ENCODE data around the gene VASP.
A peak's percentile ranks its signal among the peaks of the same experiment; 100 is the strongest.

Gene VASP

DNA sequence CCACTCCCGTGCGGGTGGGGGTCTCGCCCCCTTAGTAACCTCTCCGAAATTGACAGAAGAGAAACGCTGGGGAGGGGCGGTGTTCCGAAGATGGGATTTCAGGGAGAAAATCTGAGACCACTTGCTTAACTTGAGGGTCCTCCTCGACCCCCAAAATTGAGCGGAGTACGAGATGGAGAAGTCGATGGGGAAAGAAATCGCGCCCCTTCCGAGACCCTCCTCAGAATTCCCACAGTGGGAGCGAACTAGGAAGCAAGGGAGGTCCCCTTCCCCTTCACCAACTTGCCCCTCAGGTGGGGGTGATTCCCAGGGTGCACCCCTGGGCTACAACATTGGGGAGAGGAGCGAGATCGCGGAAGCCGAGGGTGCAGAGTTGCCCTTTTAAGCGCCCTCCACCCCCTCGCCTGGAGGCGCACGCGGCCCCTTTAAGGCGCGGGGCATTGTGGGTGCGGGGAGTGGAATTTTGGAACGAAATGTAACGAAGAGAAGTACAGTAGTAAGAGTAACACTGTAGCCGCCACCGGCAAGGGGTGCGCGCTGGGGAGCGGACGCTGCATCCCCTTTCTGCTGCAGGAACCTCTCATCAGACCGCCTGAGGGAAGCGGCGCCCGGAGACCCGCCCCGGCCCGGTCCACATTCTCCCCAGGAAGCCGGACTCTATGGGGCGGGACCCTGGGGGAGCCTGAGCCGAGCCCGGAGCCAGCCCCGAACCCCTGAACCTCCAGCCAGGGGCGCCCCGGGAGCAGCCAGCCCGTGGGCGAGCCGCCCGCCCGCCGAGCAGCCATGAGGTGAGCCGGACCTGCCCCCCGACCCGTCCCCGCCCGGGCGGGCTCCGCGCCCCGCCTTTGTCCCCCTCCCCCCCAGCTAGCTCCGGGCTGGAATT lies at the start of gene VASP:
Gene VASP (plus strand): TSS at position 491 of the 883 bp plus-strand sequence. CDS start 293 bp downstream, at position 784.
- DNase-seq: peak; percentile 91

DNA sequence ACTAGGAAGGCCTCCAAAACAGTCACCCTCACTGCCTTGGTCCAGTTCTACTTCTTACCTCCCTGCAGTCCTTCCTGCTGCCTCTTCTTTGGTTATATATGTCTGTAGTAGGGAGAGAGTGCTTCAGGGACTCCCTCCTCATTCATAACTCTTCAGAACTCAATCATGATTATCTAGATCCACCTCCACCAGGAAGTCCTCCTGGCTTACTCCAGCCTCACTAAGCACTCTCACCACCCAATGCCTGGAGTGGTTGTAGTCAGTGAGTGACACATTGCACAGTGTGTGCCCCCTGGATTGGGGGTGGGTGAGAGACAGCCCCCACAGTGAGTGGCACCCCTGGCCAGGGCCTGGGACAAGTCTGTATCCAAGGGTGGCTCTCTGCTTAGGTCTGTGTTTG lies 49.5 kb upstream of the VASP start:
- DNase-seq: no peak

DNA sequence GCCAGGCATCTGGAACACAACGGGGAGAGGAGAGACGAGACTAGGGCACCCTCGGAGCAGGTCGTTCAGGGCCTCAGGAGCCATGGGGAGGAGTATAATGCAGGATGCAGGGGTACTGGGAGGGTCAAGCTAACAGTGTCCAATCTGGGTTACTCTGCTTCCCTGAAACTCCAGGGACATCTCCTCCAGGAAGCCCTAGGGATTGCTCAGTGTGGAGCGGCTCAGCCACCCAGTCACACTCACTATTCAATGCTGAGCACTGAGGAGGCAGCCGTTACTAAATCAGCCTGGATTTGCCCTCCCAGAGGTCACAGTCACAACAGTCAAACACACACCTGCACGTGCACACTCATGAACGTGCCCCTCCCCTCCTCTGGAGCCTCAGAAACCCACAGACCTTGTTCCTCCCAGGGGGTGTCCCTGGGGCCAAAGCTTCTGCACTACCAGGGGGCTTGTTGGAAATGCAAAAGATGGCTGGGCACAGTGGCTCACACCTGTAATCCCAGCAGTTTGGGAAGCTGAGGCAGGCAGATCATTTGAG lies 46.4 kb upstream of the VASP start:
- DNase-seq: no peak

DNA sequence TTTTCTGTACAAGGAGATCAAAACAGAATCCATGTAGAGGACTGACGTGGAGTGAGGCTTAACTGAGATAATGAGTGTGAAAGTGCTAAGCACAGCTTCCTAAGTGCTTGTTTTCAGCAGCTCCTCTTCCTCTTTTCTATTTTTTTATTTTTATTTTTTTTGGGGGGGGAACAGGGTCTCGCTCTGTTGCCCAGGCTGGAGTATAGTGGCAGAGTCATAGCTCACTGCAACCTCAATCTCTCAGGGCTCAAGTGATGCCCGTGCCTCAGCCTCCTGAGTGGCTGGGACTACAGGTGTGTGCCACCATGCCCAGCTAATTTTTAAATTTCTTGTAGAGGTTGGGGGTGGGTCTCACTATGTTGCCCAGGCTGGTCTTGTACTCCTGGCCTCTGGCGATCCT lies 45.1 kb upstream of the VASP start:
- DNase-seq: no peak

DNA sequence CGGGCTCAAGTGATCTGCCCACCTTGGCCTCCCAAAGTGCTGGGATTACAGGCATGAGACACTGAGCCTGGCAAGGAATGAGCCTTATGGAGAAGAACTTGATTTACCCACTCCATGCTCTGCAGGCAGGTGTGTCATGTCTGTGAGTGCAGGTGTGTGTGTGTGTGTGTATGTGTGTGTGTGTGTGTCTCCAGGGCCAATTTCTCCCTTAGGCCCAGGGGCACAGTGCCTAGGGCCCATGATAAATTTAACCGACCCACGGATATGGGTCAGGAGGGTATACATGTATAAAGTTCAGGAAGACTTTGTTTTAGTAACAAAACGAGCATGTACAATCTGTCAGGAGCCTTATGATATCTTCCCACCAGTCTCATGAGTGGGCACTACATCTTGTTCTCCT lies 44.0 kb upstream of the VASP start:
- no peak for DNase-seq

DNA sequence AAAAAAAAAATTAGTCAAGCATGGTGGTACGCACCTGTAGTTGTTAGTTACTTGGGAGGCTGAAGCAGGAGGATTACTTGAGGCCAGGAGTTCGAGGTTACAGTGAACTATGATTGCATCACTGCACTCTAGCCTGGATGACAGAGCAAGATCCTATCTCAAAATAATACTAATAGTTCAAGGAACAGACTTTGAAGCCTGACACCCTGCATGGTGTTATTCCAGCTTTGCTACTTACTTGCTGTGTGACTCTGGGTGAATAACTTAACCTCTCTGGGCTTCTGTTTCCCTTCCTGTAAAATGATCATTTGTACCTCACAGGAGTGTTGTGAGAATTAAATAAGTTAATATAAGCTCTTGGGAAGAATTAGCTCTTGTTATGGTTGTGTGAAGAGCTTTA lies 43.0 kb upstream of the VASP start:
- DNase-seq: no peak

DNA sequence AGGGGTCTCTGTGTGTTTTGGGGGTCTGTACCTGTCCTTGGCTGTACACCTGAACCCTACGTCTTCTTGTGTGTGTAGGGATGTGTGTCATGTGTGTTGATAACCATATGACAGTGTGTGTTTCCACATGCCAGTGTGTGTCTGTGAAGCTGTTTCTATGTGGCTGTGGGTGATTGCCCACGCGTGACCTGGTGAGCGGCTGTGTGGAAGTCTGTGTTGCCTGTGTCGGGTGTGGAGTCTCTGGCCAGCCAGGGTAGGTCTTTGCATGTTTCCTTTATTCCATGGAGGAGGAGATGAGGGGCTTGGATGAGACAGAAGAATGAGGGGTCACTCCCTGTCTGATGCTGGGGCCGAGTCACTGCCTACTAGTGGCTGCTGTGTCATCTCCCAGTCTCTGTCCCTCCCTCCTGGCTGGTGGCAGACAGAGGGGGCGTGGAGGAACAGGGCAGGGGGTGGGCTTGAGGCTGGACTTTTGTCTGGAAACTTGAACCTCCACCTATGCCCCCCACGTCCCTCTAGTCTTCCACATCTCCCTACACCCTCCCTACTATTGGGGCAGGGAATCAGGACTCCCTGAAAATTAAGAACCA lies 42.3 kb upstream of the VASP start:
- DNase-seq: no peak

DNA sequence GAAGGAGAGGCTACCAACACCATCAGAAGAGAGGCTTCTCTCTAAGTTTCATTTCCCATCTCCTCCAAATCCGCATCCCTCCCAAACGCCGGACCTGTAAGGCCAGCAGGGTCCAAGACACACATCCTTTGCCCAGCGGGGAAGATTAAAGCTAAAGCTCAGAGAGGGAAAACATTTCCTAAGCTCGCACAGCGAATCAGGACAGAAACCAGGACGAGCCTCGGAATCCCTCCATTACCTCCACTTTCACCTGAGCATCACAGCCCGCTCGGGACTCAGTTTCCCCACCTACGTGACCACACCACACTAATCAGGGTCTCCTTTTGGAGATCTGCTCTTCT lies 40.2 kb upstream of the VASP start:
- peak; percentile 58 for DNase-seq

DNA sequence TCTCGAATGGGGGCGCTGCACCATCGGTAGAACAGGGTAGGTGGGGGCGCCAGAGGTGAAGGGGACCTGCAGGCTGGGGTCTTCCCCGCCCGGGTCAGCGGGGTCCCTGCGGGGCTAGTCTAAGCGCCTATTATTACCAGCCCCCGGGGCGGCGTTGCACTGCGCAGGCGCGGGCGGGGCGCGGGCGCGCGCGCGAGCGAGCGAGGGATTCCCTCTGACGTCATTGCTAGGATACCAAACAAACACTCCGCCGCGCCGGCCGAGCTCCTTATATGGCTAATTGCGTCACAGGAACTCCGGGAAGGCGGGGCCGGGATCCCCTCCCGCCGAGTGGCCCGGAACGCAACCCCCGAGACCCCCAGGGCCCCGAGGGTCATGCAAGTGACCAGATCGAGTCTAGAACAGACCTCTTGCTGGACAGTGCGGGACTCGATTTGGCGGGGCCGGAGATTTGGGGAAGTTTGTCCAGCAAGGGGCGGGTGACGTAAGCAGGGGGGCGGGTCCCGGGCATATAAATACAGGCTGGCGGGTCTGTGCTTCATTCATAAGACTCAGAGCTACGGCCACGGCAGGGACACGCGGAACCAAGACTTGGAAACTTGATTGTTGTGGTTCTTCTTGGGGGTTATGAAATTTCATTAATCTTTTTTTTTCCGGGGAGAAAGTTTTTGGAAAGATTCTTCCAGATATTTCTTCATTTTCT lies 39.7 kb upstream of the VASP start, which contains the start of gene FOSB:
Gene FOSB (plus strand): TSS at position 541 of the 703 bp plus-strand sequence. CDS start 591 bp downstream, outside the sequence.
- DNase-seq: peak; percentile 97

DNA sequence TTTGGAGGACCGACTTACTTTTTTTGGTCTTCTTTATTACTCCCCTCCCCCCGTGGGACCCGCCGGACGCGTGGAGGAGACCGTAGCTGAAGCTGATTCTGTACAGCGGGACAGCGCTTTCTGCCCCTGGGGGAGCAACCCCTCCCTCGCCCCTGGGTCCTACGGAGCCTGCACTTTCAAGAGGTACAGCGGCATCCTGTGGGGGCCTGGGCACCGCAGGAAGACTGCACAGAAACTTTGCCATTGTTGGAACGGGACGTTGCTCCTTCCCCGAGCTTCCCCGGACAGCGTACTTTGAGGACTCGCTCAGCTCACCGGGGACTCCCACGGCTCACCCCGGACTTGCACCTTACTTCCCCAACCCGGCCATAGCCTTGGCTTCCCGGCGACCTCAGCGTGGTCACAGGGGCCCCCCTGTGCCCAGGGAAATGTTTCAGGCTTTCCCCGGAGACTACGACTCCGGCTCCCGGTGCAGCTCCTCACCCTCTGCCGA lies 39.1 kb upstream of the VASP start:
- DNase-seq: peak; percentile 71

DNA sequence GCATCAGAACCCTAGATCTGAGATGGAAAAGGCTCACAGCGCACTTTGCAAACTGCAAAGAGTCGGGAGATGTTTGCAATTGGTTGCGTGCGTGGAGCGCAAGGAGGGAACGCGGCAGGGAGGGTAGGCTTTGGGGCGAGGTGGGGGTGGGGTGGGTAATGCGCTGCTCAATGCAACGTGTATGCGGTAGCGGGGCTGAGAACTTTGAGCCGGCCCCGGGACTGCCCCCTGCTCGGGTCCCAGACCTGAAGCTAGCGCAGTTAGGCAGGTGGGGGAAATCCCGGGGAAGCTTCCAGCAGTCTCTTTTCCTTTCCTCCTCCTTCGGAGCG lies 38.5 kb upstream of the VASP start:
- DNase-seq: peak; percentile 87

DNA sequence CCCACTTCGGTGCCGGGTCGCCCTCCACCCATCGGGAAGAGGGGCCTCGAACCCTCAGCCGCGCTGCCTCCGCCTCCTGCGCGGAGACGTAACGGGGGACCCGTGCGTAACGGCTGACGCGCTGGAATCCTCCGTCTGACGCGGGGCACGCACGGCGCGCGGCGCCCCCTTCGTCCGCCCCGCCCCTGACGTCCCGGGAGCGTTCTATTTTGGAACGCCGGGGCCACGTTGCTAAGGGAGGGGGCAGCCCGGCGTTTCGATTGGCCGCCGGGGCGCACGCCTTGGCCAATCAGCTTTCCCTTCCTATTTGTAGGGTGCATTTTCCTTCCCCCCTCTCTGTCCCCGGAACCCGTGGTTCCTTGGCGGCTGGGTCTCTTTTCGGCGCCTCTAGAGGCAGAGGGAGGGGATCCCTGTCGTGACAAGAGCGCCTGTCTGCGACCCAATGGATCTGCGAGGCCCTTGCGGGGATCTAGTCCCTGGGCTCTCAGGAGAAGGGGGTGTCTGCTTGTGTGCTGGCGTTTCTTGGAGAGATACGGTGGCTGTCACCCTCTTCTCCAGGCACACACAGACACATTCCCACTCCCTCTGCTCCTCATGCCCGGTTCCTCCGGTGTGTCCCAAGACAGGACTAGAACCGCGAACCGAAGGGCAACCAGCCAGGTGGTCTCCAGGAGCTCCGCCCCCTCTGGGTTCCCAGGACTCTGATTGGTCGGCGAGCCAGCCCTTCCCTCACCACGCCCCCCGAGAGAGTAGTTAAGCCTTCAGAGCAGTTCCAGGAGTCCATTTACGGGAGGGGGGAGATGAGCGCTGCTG lies 37.9 kb upstream of the VASP start:
- DNase-seq: peak; percentile 95

DNA sequence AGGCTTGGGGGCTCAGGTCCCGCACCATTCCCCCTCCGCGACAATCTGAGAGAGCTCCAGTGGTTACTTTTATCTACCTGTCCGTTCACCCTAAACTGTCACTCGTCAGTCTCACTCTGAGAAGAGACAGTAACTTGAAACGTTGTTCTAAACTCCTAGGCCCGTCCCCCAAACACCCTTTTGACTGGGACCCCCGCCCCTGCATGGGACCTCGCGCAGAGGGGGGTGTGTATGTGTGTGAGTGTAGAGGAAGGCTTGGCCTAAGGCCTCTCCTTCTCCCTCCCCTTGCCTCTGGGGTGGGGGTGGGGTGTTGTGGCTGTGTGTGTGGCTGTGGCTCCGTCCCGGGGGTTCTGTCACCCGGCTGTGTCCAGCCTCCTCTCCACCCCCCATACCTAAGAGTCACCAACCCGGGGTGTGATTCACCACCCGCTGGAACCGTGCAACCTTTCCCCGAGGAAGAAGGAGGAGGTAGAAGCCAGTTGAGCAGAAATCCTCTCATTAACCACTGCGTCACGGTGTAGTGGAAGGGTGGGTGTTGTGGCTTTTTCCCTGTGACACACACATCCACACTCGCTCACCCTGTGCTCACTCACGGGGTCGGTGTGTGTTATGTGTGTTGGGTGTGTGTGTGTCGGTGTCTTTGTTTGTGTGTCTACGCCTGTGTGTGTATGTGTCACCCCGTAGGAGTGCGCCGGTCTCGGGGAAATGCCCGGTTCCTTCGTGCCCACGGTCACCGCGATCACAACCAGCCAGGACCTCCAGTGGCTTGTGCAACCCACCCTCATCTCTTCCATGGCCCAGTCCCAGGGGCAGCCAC lies 37.1 kb upstream of the VASP start:
- DNase-seq: peak; percentile 69

DNA sequence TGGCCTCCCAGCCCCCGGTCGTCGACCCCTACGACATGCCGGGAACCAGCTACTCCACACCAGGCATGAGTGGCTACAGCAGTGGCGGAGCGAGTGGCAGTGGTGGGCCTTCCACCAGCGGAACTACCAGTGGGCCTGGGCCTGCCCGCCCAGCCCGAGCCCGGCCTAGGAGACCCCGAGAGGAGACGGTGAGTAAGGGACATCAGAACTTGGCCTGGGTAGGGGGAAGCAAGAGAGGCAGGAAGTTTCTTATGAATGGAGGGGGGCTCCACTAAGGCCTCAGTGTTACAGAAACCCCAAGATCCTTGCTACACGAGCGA lies 36.6 kb upstream of the VASP start:
- no peak for DNase-seq

DNA sequence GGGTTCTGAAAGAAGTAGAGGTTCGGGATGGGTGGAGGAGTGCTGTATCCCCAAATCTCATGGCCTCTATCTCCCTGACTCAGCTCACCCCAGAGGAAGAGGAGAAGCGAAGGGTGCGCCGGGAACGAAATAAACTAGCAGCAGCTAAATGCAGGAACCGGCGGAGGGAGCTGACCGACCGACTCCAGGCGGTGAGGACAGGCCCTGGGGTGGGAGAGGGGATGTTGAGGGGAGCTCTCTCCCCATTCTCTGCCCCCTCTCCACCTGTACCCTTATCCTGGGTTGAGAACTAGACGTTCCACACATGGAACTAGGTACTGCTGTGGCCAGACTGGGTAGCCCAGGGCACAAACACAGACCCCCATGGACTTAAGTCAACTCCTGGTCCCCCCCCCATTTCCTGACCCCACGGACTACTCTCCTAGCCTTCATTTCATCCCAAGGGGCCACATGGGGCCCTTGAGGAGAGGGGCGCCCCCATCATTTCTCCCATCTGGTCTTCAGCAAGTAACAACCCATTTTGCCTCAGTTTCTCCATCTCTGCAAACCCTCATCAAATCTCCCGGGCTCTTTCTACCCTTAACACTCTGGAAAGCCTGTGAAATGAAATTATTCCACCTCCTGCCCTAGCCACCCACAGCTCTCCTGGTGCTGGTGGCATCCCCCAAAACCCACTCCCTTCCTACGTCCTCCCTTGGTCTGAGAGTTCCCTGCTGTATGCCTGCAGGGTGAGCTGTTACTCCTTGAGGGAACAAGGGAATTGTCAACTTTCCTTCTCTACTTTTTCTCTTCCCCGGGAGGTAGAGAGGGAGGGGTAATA lies 36.0 kb upstream of the VASP start:
- DNase-seq: peak; percentile 38

DNA sequence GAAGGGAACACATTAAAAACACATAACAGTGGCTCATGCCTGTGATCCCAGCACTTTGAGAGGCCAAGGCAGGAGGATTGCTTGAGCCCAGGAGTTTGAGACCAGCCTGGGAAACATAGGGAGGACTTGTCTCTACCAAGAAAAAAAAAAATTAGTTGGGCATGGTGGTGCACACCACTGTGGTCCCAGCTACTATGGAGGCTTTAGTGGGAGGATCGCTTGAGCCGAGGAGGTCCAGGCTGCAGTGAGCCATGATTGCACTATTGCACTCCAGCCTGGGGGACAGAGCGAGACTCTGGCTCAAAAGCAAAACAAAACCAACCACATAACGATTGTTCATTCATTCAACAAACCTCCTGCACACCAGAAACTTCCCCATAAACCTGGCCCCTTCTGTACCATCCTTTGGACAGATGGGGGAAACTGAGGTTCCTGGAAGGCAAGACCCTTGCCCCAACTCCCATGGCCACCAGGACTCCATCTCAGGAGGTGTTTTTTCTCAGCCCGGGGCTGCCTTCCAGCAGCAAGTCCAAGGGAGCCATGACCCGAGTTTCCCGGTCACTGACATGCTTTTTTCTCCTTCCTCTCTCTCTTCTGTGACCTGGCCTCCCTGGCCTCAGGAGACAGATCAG lies 35.2 kb upstream of the VASP start:
- peak; percentile 52 for DNase-seq

DNA sequence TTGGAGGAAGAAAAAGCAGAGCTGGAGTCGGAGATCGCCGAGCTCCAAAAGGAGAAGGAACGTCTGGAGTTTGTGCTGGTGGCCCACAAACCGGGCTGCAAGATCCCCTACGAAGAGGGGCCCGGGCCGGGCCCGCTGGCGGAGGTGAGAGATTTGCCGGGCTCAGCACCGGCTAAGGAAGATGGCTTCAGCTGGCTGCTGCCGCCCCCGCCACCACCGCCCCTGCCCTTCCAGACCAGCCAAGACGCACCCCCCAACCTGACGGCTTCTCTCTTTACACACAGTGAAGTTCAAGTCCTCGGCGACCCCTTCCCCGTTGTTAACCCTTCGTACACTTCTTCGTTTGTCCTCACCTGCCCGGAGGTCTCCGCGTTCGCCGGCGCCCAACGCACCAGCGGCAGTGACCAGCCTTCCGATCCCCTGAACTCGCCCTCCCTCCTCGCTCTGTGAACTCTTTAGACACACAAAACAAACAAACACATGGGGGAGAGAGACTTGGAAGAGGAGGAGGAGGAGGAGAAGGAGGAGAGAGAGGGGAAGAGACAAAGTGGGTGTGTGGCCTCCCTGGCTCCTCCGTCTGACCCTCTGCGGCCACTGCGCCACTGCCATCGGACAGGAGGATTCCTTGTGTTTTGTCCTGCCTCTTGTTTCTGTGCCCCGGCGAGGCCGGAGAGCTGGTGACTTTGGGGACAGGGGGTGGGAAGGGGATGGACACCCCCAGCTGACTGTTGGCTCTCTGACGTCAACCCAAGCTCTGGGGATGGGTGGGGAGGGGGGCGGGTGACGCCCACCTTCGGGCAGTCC lies 34.5 kb upstream of the VASP start:
- DNase-seq: peak; percentile 58

DNA sequence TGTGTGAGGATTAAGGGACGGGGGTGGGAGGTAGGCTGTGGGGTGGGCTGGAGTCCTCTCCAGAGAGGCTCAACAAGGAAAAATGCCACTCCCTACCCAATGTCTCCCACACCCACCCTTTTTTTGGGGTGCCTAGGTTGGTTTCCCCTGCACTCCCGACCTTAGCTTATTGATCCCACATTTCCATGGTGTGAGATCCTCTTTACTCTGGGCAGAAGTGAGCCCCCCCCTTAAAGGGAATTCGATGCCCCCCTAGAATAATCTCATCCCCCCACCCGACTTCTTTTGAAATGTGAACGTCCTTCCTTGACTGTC lies 34.0 kb upstream of the VASP start:
- DNase-seq: no peak

DNA sequence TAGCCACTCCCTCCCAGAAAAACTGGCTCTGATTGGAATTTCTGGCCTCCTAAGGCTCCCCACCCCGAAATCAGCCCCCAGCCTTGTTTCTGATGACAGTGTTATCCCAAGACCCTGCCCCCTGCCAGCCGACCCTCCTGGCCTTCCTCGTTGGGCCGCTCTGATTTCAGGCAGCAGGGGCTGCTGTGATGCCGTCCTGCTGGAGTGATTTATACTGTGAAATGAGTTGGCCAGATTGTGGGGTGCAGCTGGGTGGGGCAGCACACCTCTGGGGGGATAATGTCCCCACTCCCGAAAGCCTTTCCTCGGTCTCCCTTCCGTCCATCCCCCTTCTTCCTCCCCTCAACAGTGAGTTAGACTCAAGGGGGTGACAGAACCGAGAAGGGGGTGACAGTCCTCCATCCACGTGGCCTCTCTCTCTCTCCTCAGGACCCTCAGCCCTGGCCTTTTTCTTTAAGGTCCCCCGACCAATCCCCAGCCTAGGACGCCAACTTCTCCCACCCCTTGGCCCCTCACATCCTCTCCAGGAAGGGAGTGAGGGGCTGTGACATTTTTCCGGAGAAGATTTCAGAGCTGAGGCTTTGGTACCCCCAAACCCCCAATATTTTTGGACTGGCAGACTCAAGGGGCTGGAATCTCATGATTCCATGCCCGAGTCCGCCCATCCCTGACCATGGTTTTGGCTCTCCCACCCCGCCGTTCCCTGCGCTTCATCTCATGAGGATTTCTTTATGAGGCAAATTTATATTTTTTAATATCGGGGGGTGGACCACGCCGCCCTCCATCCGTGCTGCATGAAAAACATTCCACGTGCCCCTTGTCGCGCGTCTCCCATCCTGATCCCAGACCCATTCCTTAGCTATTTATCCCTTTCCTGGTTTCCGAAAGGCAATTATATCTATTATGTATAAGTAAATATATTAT lies 33.3 kb upstream of the VASP start:
- peak; percentile 55 for DNase-seq

Measured in DMS53 (cell line).